Measurements from ENCODE around the gene LBR.
A peak's percentile ranks its signal among the peaks of the same experiment; 100 is the strongest.

Gene LBR

GRCh38 chr1:225434046-225434445, 6.2 kb upstream of the LBR start:
- no peaks in the 10 kb centered on the region for H3K36me3 ChIP-seq (ENCODE audit: control insufficient read depth in 5 of 5, insufficient read depth in 5 of 5, low read length in 5 of 5)
- H3K27me3 ChIP-seq (ENCODE audit: control insufficient read depth in 5 of 5, insufficient read depth in 4 of 5, low read length in 5 of 5): no peaks in the 10 kb centered on the region
- peaks cover 0 to 7% (median 3%) of the 10 kb centered on the region in 5 donors for H3K4me1 ChIP-seq (ENCODE audit: control insufficient read depth in 5 of 5, insufficient read depth in 5 of 5, low read length in 5 of 5)
- no peak overlapping the region for H3K9ac ChIP-seq (ENCODE audit: low read length in 5 of 5)
- H3K4me3 ChIP-seq (ENCODE audit: low read depth in 1 of 5, low read length in 5 of 5): no peak overlapping the region
- H3K27ac ChIP-seq (ENCODE audit: low read depth, low read length): no peak overlapping the region
- H3K9me3 ChIP-seq (ENCODE audit: control insufficient read depth in 5 of 5, low read length in 5 of 5): peaks cover 0 to 4% (median 0%) of the 10 kb centered on the region in 5 donors

DNA sequence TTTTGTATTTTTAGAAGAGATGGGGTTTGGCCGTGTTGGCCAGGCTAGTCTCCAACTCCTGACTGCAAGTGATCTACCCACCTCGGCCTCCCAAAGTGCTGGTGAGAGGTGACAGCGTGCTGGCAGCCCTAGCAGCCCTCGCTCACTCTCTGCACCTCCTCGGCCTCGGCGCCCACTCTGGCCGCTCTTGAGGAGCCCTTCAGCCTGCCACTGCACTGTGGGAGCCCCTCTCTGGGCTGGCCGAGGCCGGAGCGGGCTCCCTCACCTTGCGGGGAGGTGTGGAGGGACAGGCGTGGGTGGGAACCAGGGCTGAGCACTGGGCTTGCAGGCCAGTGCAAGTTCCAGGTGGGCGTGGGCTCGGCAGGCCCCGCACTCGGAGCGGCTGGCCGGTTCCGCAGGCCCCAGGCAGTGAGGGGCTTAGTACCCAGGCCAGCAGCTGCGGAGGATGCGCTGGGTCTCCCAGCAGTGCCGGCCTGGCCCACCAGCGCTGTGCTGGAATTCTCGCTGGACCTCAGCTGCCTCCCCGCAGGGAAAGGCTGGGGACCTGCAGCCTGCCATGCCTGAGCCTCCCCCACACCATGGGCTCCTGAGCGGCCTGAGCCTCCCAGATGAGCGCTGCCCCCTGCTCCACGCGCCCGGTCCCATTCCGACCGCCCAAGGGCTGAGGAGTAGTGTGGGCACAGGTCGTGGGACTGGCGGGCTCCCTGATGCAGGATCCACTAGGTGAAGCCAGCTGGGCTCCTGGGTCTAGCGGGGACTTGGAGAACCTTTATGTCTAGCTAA, 3.4 kb upstream of the LBR start:
- no peak overlapping the region for H3K9ac ChIP-seq (ENCODE audit: low read length in 5 of 5)
- no peak overlapping the region for H3K4me3 ChIP-seq (ENCODE audit: low read depth in 1 of 5, low read length in 5 of 5)
- peaks cover under 1 to 24% (median 21%) of the 10 kb centered on the region in 5 donors for H3K4me1 ChIP-seq (ENCODE audit: control insufficient read depth in 5 of 5, insufficient read depth in 5 of 5, low read length in 5 of 5)
- H3K27ac ChIP-seq (ENCODE audit: low read depth, low read length): no peak overlapping the region
- peaks cover 0 to 4% (median 0%) of the 10 kb centered on the region in 5 donors for H3K9me3 ChIP-seq (ENCODE audit: control insufficient read depth in 5 of 5, low read length in 5 of 5)
- no peaks in the 10 kb centered on the region for H3K27me3 ChIP-seq (ENCODE audit: control insufficient read depth in 5 of 5, insufficient read depth in 4 of 5, low read length in 5 of 5)
- no peaks in the 10 kb centered on the region for H3K36me3 ChIP-seq (ENCODE audit: control insufficient read depth in 5 of 5, insufficient read depth in 5 of 5, low read length in 5 of 5)

- no peaks in the 10 kb centered on the region for H3K27me3 ChIP-seq (ENCODE audit: control insufficient read depth in 5 of 5, insufficient read depth in 4 of 5, low read length in 5 of 5)
- peaks cover 0 to 4% (median 0%) of the 10 kb centered on the region in 5 donors for H3K9me3 ChIP-seq (ENCODE audit: control insufficient read depth in 5 of 5, low read length in 5 of 5)
- no peaks in the 10 kb centered on the region for H3K36me3 ChIP-seq (ENCODE audit: control insufficient read depth in 5 of 5, insufficient read depth in 5 of 5, low read length in 5 of 5)
- H3K4me1 ChIP-seq (ENCODE audit: control insufficient read depth in 5 of 5, insufficient read depth in 5 of 5, low read length in 5 of 5): peaks cover 7 to 34% (median 31%) of the 10 kb centered on the region in 5 donors
- H3K4me3 ChIP-seq (ENCODE audit: low read depth in 1 of 5, low read length in 5 of 5): no peak overlapping the region
- H3K9ac ChIP-seq (ENCODE audit: low read length in 5 of 5): no peak overlapping the region
- no peak overlapping the region for H3K27ac ChIP-seq (ENCODE audit: low read depth, low read length)
Observed at GRCh38 chr1:225430301-225430700, 2.5 kb upstream of the LBR start.

DNA sequence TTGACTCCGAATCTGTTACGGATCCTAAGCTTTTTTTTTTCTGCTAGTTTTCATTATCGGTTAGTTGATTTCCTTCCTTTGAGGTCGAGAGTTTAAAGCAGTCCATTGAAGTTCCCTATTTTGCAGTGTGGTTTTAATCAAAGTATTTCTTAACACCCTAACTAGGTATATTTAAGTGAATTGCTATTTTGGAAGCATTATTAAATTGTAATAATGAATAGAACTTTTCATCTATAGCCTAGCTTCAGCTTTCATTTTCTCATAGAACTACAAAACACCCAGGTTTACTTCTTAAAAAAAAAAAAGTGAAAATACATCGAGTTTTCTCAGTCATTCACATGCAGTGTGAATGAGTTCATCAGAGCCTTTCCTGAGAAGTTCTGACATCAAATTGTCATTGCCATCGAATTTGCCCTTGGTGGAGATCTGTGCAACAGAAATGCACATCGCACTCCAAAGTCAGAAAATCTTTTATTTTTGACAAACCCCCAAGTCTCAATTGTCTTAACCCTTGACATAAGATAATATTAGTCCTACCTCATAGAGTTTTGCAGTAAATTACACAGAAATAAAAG, 1.1 kb upstream of the LBR start:
- Histone ChIP-seq H3K4me1 (ENCODE audit: control insufficient read depth in 5 of 5, insufficient read depth in 5 of 5, low read length in 5 of 5) (peaks cover 8 to 47% (median 41%) of the 10 kb centered on the region in 5 donors), H3K27ac (ENCODE audit: low read depth, low read length) (peak overlapping the region; percentile 96), H3K27me3 (ENCODE audit: control insufficient read depth in 5 of 5, insufficient read depth in 4 of 5, low read length in 5 of 5) (no peaks in the 10 kb centered on the region), H3K9me3 (ENCODE audit: control insufficient read depth in 5 of 5, low read length in 5 of 5) (peaks cover 0 to 4% (median 0%) of the 10 kb centered on the region in 5 donors), H3K4me3 (ENCODE audit: low read depth in 1 of 5, low read length in 5 of 5) (peak overlapping the region; percentile 81 to 95 (median 87)), H3K9ac (ENCODE audit: low read length in 5 of 5) (peak overlapping the region; percentile 80 to 92 (median 85)), H3K36me3 (ENCODE audit: control insufficient read depth in 5 of 5, insufficient read depth in 5 of 5, low read length in 5 of 5) (no peaks in the 10 kb centered on the region)

- peak overlapping the region; percentile 81 to 95 (median 90) for H3K4me3 ChIP-seq (ENCODE audit: low read depth in 1 of 5, low read length in 5 of 5)
- peak overlapping the region; percentile 96 for H3K27ac ChIP-seq (ENCODE audit: low read depth, low read length)
- peaks cover 0 to 4% (median 0%) of the 10 kb centered on the region in 5 donors for H3K9me3 ChIP-seq (ENCODE audit: control insufficient read depth in 5 of 5, low read length in 5 of 5)
- H3K27me3 ChIP-seq (ENCODE audit: control insufficient read depth in 5 of 5, insufficient read depth in 4 of 5, low read length in 5 of 5): no peaks in the 10 kb centered on the region
- H3K9ac ChIP-seq (ENCODE audit: low read length in 5 of 5): peak overlapping the region; percentile 80 to 92 (median 85)
- no peaks in the 10 kb centered on the region for H3K36me3 ChIP-seq (ENCODE audit: control insufficient read depth in 5 of 5, insufficient read depth in 5 of 5, low read length in 5 of 5)
- H3K4me1 ChIP-seq (ENCODE audit: control insufficient read depth in 5 of 5, insufficient read depth in 5 of 5, low read length in 5 of 5): peaks cover 8 to 52% (median 48%) of the 10 kb centered on the region in 5 donors
Observed at GRCh38 chr1:225428068-225428880, 436 bp upstream of the LBR start.

GRCh38 chr1:225426395-225427234, 1.2 kb downstream of the LBR start:
- Histone ChIP-seq H3K9ac (ENCODE audit: low read length in 5 of 5) (peak overlapping the region; percentile 58 to 86 (median 80)), H3K27ac (ENCODE audit: low read depth, low read length) (peak overlapping the region; percentile 96), H3K4me1 (ENCODE audit: control insufficient read depth in 5 of 5, insufficient read depth in 5 of 5, low read length in 5 of 5) (peaks cover 8 to 58% (median 52%) of the 10 kb centered on the region in 5 donors), H3K36me3 (ENCODE audit: control insufficient read depth in 5 of 5, insufficient read depth in 5 of 5, low read length in 5 of 5) (peaks cover 0 to 5% (median 4%) of the 10 kb centered on the region in 5 donors), H3K9me3 (ENCODE audit: control insufficient read depth in 5 of 5, low read length in 5 of 5) (no peaks in the 10 kb centered on the region), H3K4me3 (ENCODE audit: low read depth in 1 of 5, low read length in 5 of 5) (peak overlapping the region; percentile 83 to 96 (median 95)), H3K27me3 (ENCODE audit: control insufficient read depth in 5 of 5, insufficient read depth in 4 of 5, low read length in 5 of 5) (no peaks in the 10 kb centered on the region)

- H3K4me1 ChIP-seq (ENCODE audit: control insufficient read depth in 5 of 5, insufficient read depth in 5 of 5, low read length in 5 of 5): peaks cover 8 to 58% (median 52%) of the 10 kb centered on the region in 5 donors
- peaks cover 0 to 11% (median 4%) of the 10 kb centered on the region in 5 donors for H3K36me3 ChIP-seq (ENCODE audit: control insufficient read depth in 5 of 5, insufficient read depth in 5 of 5, low read length in 5 of 5)
- no peaks in the 10 kb centered on the region for H3K9me3 ChIP-seq (ENCODE audit: control insufficient read depth in 5 of 5, low read length in 5 of 5)
- no peak overlapping the region for H3K27ac ChIP-seq (ENCODE audit: low read depth, low read length)
- no peaks in the 10 kb centered on the region for H3K27me3 ChIP-seq (ENCODE audit: control insufficient read depth in 5 of 5, insufficient read depth in 4 of 5, low read length in 5 of 5)
- H3K4me3 ChIP-seq (ENCODE audit: low read depth in 1 of 5, low read length in 5 of 5): peak overlapping the region in 1 of 5 donors; percentile 40
- H3K9ac ChIP-seq (ENCODE audit: low read length in 5 of 5): peak overlapping the region in 1 of 5 donors; percentile 41
Observed at GRCh38 chr1:225425201-225425786, 2.5 kb downstream of the LBR start.

DNA sequence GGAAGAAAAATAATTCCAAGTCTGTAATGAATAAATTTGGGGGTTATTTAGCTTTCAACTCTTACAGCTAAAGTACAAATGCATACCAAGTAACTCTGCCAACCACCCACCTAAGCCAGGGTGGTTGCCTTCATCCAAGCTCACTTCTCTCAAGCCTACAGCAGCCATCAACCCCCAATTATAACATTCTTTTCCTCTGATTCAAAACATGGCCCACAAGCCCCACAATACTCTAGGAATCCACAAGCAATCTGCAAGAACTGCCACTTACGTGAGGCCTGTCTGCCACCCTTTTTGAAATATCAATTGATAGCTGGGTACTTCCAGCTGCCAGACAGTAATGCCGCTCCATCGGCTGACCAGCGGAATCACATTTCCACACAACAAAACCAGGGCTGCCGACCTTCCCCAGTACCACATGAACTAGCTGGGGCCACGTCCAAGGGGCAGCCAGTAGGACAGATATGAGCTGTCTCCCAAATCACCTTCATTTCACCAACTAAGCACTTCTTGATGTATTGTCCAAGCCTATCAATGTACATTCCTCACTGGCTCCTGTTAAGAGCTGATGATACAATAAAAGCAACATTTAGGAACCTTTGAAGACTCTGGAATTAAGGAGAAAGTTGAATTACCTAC, 3.2 kb downstream of the LBR start:
- Histone ChIP-seq H3K9me3 (ENCODE audit: control insufficient read depth in 5 of 5, low read length in 5 of 5) (no peaks in the 10 kb centered on the region), H3K27me3 (ENCODE audit: control insufficient read depth in 5 of 5, insufficient read depth in 4 of 5, low read length in 5 of 5) (no peaks in the 10 kb centered on the region), H3K36me3 (ENCODE audit: control insufficient read depth in 5 of 5, insufficient read depth in 5 of 5, low read length in 5 of 5) (peaks cover 0 to 12% (median 4%) of the 10 kb centered on the region in 5 donors), H3K9ac (ENCODE audit: low read length in 5 of 5) (no peak overlapping the region), H3K27ac (ENCODE audit: low read depth, low read length) (no peak overlapping the region), H3K4me1 (ENCODE audit: control insufficient read depth in 5 of 5, insufficient read depth in 5 of 5, low read length in 5 of 5) (peaks cover 8 to 58% (median 52%) of the 10 kb centered on the region in 5 donors), H3K4me3 (ENCODE audit: low read depth in 1 of 5, low read length in 5 of 5) (peak overlapping the region in 1 of 5 donors; percentile 48)

DNA sequence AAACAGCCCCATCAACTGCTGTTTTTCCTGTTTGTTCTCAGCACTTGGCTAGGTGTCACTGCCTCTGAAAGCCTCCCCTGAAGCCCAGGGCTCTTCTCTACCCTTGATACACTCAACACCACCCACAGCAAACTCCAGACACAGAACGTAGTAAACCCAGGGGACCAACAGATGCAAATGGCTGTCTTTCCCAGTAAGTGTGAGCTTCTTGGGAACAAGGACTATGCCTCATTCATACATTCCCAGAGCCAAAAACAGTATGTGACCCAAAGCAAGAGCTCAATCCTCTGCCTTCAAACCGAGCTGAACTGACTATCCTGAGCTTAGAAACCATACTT, 4.4 kb downstream of the LBR start:
- Histone ChIP-seq H3K9me3 (ENCODE audit: control insufficient read depth in 5 of 5, low read length in 5 of 5) (no peaks in the 10 kb centered on the region), H3K4me3 (ENCODE audit: low read depth in 1 of 5, low read length in 5 of 5) (no peak overlapping the region), H3K4me1 (ENCODE audit: control insufficient read depth in 5 of 5, insufficient read depth in 5 of 5, low read length in 5 of 5) (peaks cover 8 to 50% (median 44%) of the 10 kb centered on the region in 5 donors), H3K9ac (ENCODE audit: low read length in 5 of 5) (no peak overlapping the region), H3K27ac (ENCODE audit: low read depth, low read length) (no peak overlapping the region), H3K27me3 (ENCODE audit: control insufficient read depth in 5 of 5, insufficient read depth in 4 of 5, low read length in 5 of 5) (no peaks in the 10 kb centered on the region), H3K36me3 (ENCODE audit: control insufficient read depth in 5 of 5, insufficient read depth in 5 of 5, low read length in 5 of 5) (peaks cover 6 to 22% (median 11%) of the 10 kb centered on the region in 5 donors)
